Skeletal muscle cell (primary cell): ENCODE measurements around the gene KRT79.

ENCODE experiments used
- DNase-seq: peaks from one replicate; pipeline ENCODE4 v3.0.0-alpha.2; 2010; ENCODE audit warnings: low read depth
- H3K4me3 ChIP-seq: 2 replicates; pipeline ENCODE4 v1.5.1; 2011; ENCODE audit warnings: low read depth, mild to moderate bottlenecking, control low read depth, low read length, moderate library complexity

Gene KRT79

GRCh38 chr12:52779914-52780313 is 54.2 kb downstream of the KRT79 start:
- H3K4me3 ChIP-seq: no peak overlapping the region
- DNase-seq: no peak

GRCh38 chr12:52778833-52779232 is 55.3 kb downstream of the KRT79 start:
- H3K4me3 ChIP-seq: no peak overlapping the region
- no peak for DNase-seq

GRCh38 chr12:52777566-52777965 is 56.5 kb downstream of the KRT79 start:
- H3K4me3 ChIP-seq: no peak overlapping the region
- DNase-seq: no peak

- DNase-seq: no peak
- H3K4me3 ChIP-seq: no peak within 1 kb of the TSS
Observed at GRCh38 chr12:52776913-52777395, 57.2 kb downstream of the KRT79 start, which contains the start of gene KRT76. Gene KRT76, minus strand, starts transcription at chr12:52777345. Its CDS starts 54 bp downstream, at chr12:52777291.

- no peak overlapping the region for H3K4me3 ChIP-seq
- no peak for DNase-seq
Observed at GRCh38 chr12:52776435-52776834, 57.7 kb downstream of the KRT79 start.

- H3K4me3 ChIP-seq: no peak overlapping the region
- DNase-seq: no peak
Observed at GRCh38 chr12:52774629-52775250, 59.4 kb downstream of the KRT79 start.

GRCh38 chr12:52772772-52773171 is 61.3 kb downstream of the KRT79 start:
- no peak overlapping the region for H3K4me3 ChIP-seq
- DNase-seq: no peak

- DNase-seq: no peak
- H3K4me3 ChIP-seq: no peak overlapping the region
Observed at GRCh38 chr12:52772188-52772587, 61.9 kb downstream of the KRT79 start.

GRCh38 chr12:52771505-52771904 is 62.6 kb downstream of the KRT79 start:
- no peak for DNase-seq
- H3K4me3 ChIP-seq: no peak overlapping the region
